ENCODE data around the gene HINT3. TPM values are rescaled to one million over a fixed set of nuclear protein-coding genes. Genes with fewer than 3 reads are reported as not detected.

The HINT3 gene
- total RNA-seq, 1 donor from 2014 or later, result 11.8 TPM

DNA sequence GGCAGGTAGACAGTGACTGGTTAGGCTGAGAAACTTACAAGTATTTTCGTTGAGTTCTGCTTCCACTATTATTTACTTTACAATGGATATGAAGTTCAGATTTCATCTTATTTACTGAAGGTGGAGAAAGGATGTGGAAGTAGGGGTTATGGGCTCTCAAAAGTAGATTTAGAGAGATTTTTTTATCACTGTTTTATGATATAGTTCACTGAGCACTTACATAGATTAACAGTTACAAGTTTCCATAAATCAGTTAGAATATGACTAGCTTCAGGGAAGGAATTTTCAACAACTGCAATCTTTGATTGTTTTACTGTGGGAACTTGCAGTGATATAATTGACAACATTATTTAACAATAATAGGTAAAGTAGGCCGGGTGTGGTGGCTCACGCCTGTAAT is 22.5 kb downstream of the HINT3 start:
- H2AFZ ChIP-seq (ENCODE audit: low read depth, low read length), result no peak overlapping the region
- no peaks in the 10 kb centered on the region for H3K9me3 Mint-ChIP-seq (ENCODE audit: unreplicated experiment)
- H3K79me2 ChIP-seq (ENCODE audit: insufficient read depth, low read length), result no peaks in the 10 kb centered on the region
- no peak overlapping the region for H3K27ac Mint-ChIP-seq (ENCODE audit: unreplicated experiment)
- H3K4me3 Mint-ChIP-seq (ENCODE audit: unreplicated experiment), result no peak overlapping the region
- FAIRE-seq (no peak), DNase-seq (ENCODE audit: low read depth) (no peak)
- H3K36me3 Mint-ChIP-seq (ENCODE audit: low read depth, unreplicated experiment), result no peaks in the 10 kb centered on the region
- H3K27me3 Mint-ChIP-seq (ENCODE audit: low read depth, unreplicated experiment), result no peaks in the 10 kb centered on the region
- no peak overlapping the region for H3K27ac ChIP-seq (ENCODE audit: low read depth, low read length)
- H3K27me3 ChIP-seq (ENCODE audit: insufficient read depth, low read length), result no peaks in the 10 kb centered on the region
- H3K4me1 Mint-ChIP-seq (ENCODE audit: low read depth, unreplicated experiment), result peaks cover 2% of the 10 kb centered on the region
- no peaks in the 10 kb centered on the region for H3K9me3 ChIP-seq (ENCODE audit: insufficient read depth, low read depth, low read length)
- no peak overlapping the region for H3K4me3 ChIP-seq (ENCODE audit: insufficient read depth, low read depth, low read length)
- no peak overlapping the region for H3K9ac ChIP-seq (ENCODE audit: low read length)
- no peak for TF ChIP-seq EZH2 (IDR thresholded peaks at IDR 0.05; ENCODE audit: insufficient read depth, low read length)
- TF ChIP-seq, protein P1, sequence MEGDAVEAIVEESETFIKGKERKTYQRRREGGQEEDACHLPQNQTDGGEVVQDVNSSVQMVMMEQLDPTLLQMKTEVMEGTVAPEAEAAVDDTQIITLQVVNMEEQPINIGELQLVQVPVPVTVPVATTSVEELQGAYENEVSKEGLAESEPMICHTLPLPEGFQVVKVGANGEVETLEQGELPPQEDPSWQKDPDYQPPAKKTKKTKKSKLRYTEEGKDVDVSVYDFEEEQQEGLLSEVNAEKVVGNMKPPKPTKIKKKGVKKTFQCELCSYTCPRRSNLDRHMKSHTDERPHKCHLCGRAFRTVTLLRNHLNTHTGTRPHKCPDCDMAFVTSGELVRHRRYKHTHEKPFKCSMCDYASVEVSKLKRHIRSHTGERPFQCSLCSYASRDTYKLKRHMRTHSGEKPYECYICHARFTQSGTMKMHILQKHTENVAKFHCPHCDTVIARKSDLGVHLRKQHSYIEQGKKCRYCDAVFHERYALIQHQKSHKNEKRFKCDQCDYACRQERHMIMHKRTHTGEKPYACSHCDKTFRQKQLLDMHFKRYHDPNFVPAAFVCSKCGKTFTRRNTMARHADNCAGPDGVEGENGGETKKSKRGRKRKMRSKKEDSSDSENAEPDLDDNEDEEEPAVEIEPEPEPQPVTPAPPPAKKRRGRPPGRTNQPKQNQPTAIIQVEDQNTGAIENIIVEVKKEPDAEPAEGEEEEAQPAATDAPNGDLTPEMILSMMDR (IDR thresholded peaks at IDR 0.05; ENCODE audit: insufficient read depth, low read depth, low read length), result no peak
- no peaks in the 10 kb centered on the region for H4K20me1 ChIP-seq (ENCODE audit: insufficient read depth, low read length)
- H3K4me2 ChIP-seq (ENCODE audit: low read length), result no peak overlapping the region
- peaks cover 14% of the 10 kb centered on the region for H3K4me1 ChIP-seq (ENCODE audit: insufficient read depth, low read length)
- no peaks in the 10 kb centered on the region for H3K36me3 ChIP-seq (ENCODE audit: insufficient read depth, low read length)

DNA sequence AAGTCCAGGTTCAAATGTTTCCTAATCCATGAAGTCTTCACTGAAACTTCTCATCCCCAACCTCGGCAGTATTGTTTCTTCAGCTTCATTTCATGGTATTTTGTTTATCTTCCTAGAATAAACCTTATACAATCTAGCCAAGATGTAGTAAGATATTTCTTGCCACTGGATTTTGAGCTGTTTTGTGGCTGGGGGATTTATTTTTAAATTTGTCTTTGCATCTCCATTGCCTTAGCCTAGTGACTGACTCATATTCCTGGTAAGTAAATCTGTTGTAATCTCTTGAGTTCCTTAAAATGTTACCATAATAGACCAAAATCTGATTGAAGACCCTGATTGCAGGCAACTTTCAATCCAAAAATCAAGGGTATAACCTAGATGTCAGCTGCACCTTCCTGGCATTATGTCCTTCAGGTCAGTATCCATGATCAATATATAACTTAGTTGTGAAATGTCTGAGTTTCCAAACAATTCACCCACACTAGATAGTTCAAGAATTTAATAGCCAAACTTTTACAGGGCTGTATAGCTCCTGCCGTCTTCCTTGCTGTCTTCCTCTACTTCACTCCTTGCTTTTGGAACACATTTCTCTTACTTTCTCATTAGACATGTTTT is 25.1 kb downstream of the HINT3 start:
- no peaks in the 10 kb centered on the region for H4K20me1 ChIP-seq (ENCODE audit: insufficient read depth, low read length)
- TF ChIP-seq, protein P1 (IDR thresholded peaks at IDR 0.05; ENCODE audit: insufficient read depth, low read depth, low read length), result no peak
- TF ChIP-seq EZH2 (IDR thresholded peaks at IDR 0.05; ENCODE audit: insufficient read depth, low read length), result no peak
- Mint-ChIP-seq H3K4me3 (ENCODE audit: unreplicated experiment) (no peak overlapping the region), H3K27ac (ENCODE audit: unreplicated experiment) (no peak overlapping the region), H3K27me3 (ENCODE audit: low read depth, unreplicated experiment) (no peaks in the 10 kb centered on the region), H3K36me3 (ENCODE audit: low read depth, unreplicated experiment) (no peaks in the 10 kb centered on the region), H3K9me3 (ENCODE audit: unreplicated experiment) (no peaks in the 10 kb centered on the region), H3K4me1 (ENCODE audit: low read depth, unreplicated experiment) (peaks cover 12% of the 10 kb centered on the region)
- H3K36me3 ChIP-seq (ENCODE audit: insufficient read depth, low read length), result no peaks in the 10 kb centered on the region
- no peak overlapping the region for H3K4me2 ChIP-seq (ENCODE audit: low read length)
- no peak overlapping the region for H3K27ac ChIP-seq (ENCODE audit: low read depth, low read length)
- DNase-seq (ENCODE audit: low read depth) (no peak), FAIRE-seq (no peak)
- no peaks in the 10 kb centered on the region for H3K27me3 ChIP-seq (ENCODE audit: insufficient read depth, low read length)
- H3K4me1 ChIP-seq (ENCODE audit: insufficient read depth, low read length), result peaks cover 26% of the 10 kb centered on the region
- H3K4me3 ChIP-seq (ENCODE audit: insufficient read depth, low read depth, low read length), result no peak overlapping the region
- no peak overlapping the region for H3K9ac ChIP-seq (ENCODE audit: low read length)
- no peak overlapping the region for H2AFZ ChIP-seq (ENCODE audit: low read depth, low read length)
- H3K79me2 ChIP-seq (ENCODE audit: insufficient read depth, low read length), result peaks cover 4% of the 10 kb centered on the region
- H3K9me3 ChIP-seq (ENCODE audit: insufficient read depth, low read depth, low read length), result no peaks in the 10 kb centered on the region

DNA sequence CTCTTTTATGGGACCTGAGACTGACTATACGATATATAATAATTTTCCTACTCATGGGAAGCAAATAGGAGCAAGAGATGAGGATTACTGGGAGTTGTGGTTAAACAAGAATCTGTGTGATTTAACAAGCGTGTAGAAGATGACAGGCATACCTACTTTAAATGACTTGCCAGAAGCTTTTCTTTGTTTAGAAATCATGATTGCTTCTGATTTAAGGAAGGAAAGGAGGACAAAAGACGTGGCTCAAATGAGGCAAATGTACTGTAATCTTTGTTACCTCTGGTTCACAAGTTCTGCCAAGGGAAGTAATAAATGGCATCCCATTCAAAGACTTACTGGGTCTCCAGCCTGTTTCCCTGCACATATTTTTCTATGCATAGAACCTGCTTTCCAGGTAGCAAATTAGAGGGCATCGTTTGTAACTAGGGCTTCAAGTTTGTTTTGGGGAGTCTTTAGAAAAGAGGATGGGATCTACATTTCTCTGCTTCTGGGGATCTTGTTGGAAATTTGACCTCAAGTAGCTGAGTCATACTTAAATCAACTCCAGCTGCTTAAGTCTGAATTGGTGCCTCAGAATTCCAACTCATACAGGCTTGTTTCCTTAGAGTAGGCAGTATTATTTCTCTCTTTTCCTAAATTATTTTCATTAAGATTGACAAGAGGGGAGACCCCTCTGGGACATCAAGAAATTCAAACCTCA is 26.8 kb downstream of the HINT3 start:
- Histone ChIP-seq H3K79me2 (ENCODE audit: insufficient read depth, low read length) (peaks cover 21% of the 10 kb centered on the region), H3K4me2 (ENCODE audit: low read length) (peak overlapping the region; percentile 70), H2AFZ (ENCODE audit: low read depth, low read length) (no peak overlapping the region), H3K27ac (ENCODE audit: low read depth, low read length) (peak overlapping the region; percentile 59), H4K20me1 (ENCODE audit: insufficient read depth, low read length) (peaks cover 3% of the 10 kb centered on the region), H3K4me1 (ENCODE audit: insufficient read depth, low read length) (peaks cover 26% of the 10 kb centered on the region), H3K9me3 (ENCODE audit: insufficient read depth, low read depth, low read length) (no peaks in the 10 kb centered on the region), H3K36me3 (ENCODE audit: insufficient read depth, low read length) (no peaks in the 10 kb centered on the region), H3K27me3 (ENCODE audit: insufficient read depth, low read length) (no peaks in the 10 kb centered on the region), H3K9ac (ENCODE audit: low read length) (peak overlapping the region; percentile 26), H3K4me3 (ENCODE audit: insufficient read depth, low read depth, low read length) (no peak overlapping the region)
- H3K4me1 Mint-ChIP-seq (ENCODE audit: low read depth, unreplicated experiment), result peaks cover 12% of the 10 kb centered on the region
- no peaks in the 10 kb centered on the region for H3K27me3 Mint-ChIP-seq (ENCODE audit: low read depth, unreplicated experiment)
- TF ChIP-seq, protein P1 (IDR thresholded peaks at IDR 0.05; ENCODE audit: insufficient read depth, low read depth, low read length), result no peak
- no peak for TF ChIP-seq EZH2 (IDR thresholded peaks at IDR 0.05; ENCODE audit: insufficient read depth, low read length)
- H3K36me3 Mint-ChIP-seq (ENCODE audit: low read depth, unreplicated experiment), result no peaks in the 10 kb centered on the region
- H3K4me3 Mint-ChIP-seq (ENCODE audit: unreplicated experiment), result no peak overlapping the region
- FAIRE-seq (peak; percentile 72), DNase-seq (ENCODE audit: low read depth) (peak; percentile 86)
- no peaks in the 10 kb centered on the region for H3K9me3 Mint-ChIP-seq (ENCODE audit: unreplicated experiment)
- H3K27ac Mint-ChIP-seq (ENCODE audit: unreplicated experiment), result no peak overlapping the region

Measured in astrocyte (in vitro differentiated cells and primary cell).